Endodermal cell (in vitro differentiated cells): ENCODE results near the gene C10orf95. TPM values are rescaled to one million over a fixed set of nuclear protein-coding genes. Genes with fewer than 3 reads are reported as not detected.

Source experiments
- DNase-seq: peaks from one replicate; pipeline ENCODE4 v3.0.0-alpha.2; 2017
- H3K27ac ChIP-seq: 2 replicates; pipeline ENCODE4 v1.5.1; 2013; ENCODE audit warnings: mild to moderate bottlenecking, low read depth, low read length, moderate library complexity
- H3K27me3 ChIP-seq: 2 replicates; pipeline ENCODE4 v1.6.1; 2013; ENCODE audit warnings: mild to moderate bottlenecking, low read length, moderate library complexity; ENCODE audit not compliant: insufficient read depth, control insufficient read depth, poor library complexity, severe bottlenecking
- H3K36me3 ChIP-seq: 2 replicates; pipeline ENCODE4 v1.7.0; 2013; ENCODE audit warnings: mild to moderate bottlenecking, low read length, moderate library complexity; ENCODE audit not compliant: control insufficient read depth, insufficient read depth
- H3K4me1 ChIP-seq: one replicate; pipeline ENCODE4 v1.7.0; 2013; ENCODE audit warnings: low read length; ENCODE audit not compliant: control insufficient read depth, insufficient read depth
- H3K4me3 ChIP-seq: 2 replicates; pipeline ENCODE4 v1.5.1; 2013; ENCODE audit warnings: mild to moderate bottlenecking, low read length, moderate library complexity
- H3K9ac ChIP-seq: 2 replicates; pipeline ENCODE4 v1.6.1; 2013; ENCODE audit warnings: mild to moderate bottlenecking, low read length, moderate library complexity; ENCODE audit not compliant: poor library complexity, severe bottlenecking; ENCODE audit errors: extremely low read depth
- H3K9me3 ChIP-seq: 2 replicates; pipeline ENCODE4 v1.6.1; 2013; ENCODE audit warnings: mild to moderate bottlenecking, low read length, moderate library complexity; ENCODE audit not compliant: control insufficient read depth
- H3K27ac Mint-ChIP-seq: 2 replicates; pipeline ENCODE4 v1.8.0; 2020; ENCODE audit warnings: mixed read lengths
- H3K27me3 Mint-ChIP-seq: 2 replicates; pipeline ENCODE4 v1.8.0; 2021; ENCODE audit warnings: mild to moderate bottlenecking, mixed read lengths; ENCODE audit not compliant: insufficient read depth
- H3K36me3 Mint-ChIP-seq: 2 replicates; pipeline ENCODE4 v1.8.0; 2020; ENCODE audit warnings: low read depth, mixed read lengths
- H3K4me1 Mint-ChIP-seq: 2 replicates; pipeline ENCODE4 v1.8.0; 2020; ENCODE audit warnings: mixed read lengths
- H3K4me3 Mint-ChIP-seq: 2 replicates; pipeline ENCODE4 v1.8.0; 2020; ENCODE audit warnings: mild to moderate bottlenecking, moderate library complexity, mixed read lengths
- H3K9me3 Mint-ChIP-seq: 2 replicates; pipeline ENCODE4 v1.8.0; 2020; ENCODE audit warnings: mild to moderate bottlenecking, mixed read lengths
- WGBS, 2 experiments: methylation state at CpG; one replicate each; pipeline versions ENCODE4 v1.1.5 to v1.1.7; 2013; ENCODE audit warnings: missing lambda C conversion rate in 2 of 2, mixed read lengths in 1 of 2; ENCODE audit not compliant: insufficient coverage in 1 of 2, insufficient read length in 1 of 2; 5-methylcytosine and 5-hydroxymethylcytosine counted together
- total RNA-seq, 2 donors: library from RNA; stranded (reverse); fragmentation: NEBNext Ultra II Directional in 1 of 2; extraction: Animal tissue kit (Norgen Biotek cat#: 25700) in 1 of 2; gene quantifications; 2 replicates in 1 of 2; 3 replicates in 1 of 2; pipeline ENCODE4 v1.2.1, GENCODE V29; 2021
- TF ChIP-seq, protein P1 (sequence below): fragments of 200-600 bp; sonication (generic); conservative IDR thresholded peaks from 2 replicates; pipeline ENCODE4 v1.5.0; 2021; ENCODE audit warnings: antibody characterized with exemption, mild to moderate bottlenecking

C10orf95 gene
- total RNA-seq, 2 donors from 2014 or later: 0.35 to 0.93 TPM

DNA sequence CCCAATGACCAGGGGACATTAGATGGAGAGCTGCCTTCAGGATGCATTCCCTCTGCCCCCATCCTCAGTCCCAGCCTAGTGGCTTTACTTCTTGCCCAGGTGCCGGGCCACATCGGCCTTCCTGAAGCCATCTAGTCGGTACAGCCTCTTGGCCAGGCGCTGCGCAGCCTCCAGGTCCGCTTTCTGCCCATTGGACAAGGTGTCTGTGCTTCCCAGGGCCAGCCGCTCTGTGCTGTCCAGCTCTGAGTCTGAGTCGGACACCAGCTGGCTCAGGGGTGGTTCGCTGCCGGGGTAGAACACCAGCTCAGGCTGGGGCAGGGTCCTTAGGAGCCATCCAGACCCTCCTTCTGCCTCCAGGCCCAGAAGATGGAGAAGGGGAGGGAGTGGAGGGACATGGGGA, 39.0 kb downstream of the C10orf95 start:
- Mint-ChIP-seq H3K9me3 (no peaks in the 10 kb centered on the region), H3K27ac (no peak overlapping the region), H3K4me1 (peaks cover 18% of the 10 kb centered on the region), H3K36me3 (no peaks in the 10 kb centered on the region), H3K27me3 (peaks cover 70% of the 10 kb centered on the region), H3K4me3 (no peak overlapping the region)
- H3K4me3 ChIP-seq: no peak overlapping the region
- no peaks in the 10 kb centered on the region for H3K9me3 ChIP-seq
- TF ChIP-seq, protein P1, sequence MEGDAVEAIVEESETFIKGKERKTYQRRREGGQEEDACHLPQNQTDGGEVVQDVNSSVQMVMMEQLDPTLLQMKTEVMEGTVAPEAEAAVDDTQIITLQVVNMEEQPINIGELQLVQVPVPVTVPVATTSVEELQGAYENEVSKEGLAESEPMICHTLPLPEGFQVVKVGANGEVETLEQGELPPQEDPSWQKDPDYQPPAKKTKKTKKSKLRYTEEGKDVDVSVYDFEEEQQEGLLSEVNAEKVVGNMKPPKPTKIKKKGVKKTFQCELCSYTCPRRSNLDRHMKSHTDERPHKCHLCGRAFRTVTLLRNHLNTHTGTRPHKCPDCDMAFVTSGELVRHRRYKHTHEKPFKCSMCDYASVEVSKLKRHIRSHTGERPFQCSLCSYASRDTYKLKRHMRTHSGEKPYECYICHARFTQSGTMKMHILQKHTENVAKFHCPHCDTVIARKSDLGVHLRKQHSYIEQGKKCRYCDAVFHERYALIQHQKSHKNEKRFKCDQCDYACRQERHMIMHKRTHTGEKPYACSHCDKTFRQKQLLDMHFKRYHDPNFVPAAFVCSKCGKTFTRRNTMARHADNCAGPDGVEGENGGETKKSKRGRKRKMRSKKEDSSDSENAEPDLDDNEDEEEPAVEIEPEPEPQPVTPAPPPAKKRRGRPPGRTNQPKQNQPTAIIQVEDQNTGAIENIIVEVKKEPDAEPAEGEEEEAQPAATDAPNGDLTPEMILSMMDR: no peak
- no peaks in the 10 kb centered on the region for H3K36me3 ChIP-seq
- DNase-seq: no peak
- H3K4me1 ChIP-seq: no peaks in the 10 kb centered on the region
- H3K27me3 ChIP-seq: peaks cover 60% of the 10 kb centered on the region
- 89 to 95% methylated on average over 4 to 10 of the region's 10 CpGs for WGBS, 2 experiments
- H3K9ac ChIP-seq: no peak overlapping the region
- H3K27ac ChIP-seq: peak overlapping the region; percentile 94

DNA sequence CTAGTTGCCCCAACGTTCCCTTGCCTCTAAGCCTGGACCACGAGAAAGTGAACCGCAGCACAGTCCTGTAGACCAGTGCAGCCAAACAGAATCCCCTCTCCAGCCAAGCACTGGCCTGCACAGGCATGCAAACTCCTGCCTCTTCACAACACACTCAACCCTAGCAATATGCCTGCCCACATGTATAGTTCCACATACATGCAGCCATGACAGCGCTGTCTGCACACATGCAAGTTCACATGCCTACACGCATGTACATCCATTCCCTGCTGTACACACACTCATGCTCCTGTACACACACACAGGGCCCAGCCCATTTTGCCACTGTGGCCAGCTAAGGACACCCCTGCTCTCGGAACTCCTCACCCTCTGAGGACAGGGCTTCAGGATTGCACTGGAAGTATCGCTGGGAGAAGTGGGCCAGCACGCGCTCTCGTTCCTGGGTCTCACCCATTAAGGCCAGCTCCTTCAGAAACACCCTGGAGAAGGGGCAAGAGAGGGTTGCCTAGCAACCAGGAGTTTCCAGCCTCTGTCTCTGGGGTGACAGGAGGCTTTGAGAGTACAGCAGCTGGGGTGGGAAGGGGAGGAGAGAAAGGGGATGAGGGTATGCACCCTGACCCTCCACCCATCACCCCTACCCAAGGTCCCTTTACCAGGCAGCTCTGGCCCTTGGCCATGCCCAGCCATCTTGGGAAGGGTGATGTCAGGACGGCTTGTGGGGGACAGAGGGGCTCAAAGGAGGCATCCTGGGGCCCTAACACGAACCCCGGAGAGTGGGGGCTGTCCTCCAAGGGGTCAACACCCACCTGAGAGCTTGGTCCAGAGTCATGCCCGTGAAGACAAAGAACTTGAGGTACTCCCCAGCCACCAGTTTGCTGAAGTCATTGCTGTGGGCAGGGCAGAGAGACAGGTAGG, 39.7 kb downstream of the C10orf95 start:
- Histone ChIP-seq H3K36me3 (no peaks in the 10 kb centered on the region), H3K4me1 (no peaks in the 10 kb centered on the region), H3K4me3 (no peak overlapping the region), H3K27me3 (peaks cover 65% of the 10 kb centered on the region), H3K9ac (no peak overlapping the region), H3K9me3 (no peaks in the 10 kb centered on the region), H3K27ac (peak overlapping the region; percentile 94)
- no peak for DNase-seq
- Mint-ChIP-seq H3K4me1 (peaks cover 18% of the 10 kb centered on the region), H3K27ac (no peak overlapping the region), H3K9me3 (no peaks in the 10 kb centered on the region), H3K36me3 (no peaks in the 10 kb centered on the region), H3K4me3 (peak overlapping the region; percentile 53), H3K27me3 (peaks cover 74% of the 10 kb centered on the region)
- TF ChIP-seq, protein P1: no peak
- WGBS, 2 experiments: 91 to 95% methylated on average over 10 to 14 of the region's 14 CpGs

DNA sequence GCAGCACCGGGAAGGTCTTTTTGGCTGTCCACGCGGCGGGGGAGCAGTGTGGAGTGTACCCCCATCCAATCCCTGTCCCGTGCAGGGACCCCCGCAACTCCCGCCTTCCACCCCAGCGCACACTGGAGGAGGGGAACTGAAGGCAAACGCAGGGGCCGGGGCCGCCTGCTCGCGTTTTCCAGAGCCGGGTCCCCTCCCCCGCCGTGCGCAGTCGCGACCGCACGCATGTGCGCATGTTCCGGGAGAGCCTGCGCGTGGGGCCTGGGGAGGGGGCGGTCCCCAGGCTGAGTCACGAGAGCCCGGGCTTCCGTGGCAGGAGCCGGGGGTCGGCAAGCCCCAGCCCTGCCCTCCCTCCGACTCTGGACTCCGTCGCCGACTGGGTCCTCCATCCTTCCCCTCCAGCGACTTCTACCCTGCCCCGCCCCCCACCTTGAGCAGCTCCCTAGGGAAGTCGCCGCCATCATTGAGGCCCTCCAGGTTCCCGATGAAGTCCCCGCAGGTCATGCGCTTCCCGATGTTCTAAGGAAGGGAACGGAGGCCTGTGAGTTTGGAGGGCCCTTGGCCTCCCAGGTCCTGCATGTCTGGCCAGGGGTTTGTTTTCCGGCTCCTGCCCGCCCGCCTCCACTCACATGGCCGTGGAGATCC, 40.8 kb downstream of the C10orf95 start:
- no peak overlapping the region for H3K27ac ChIP-seq

More for the DNA sequence above, 40.8 kb downstream of the C10orf95 start:
- H3K9me3 ChIP-seq: no peaks in the 10 kb centered on the region
- 12% methylated on average over 23 to 48 of the region's 48 CpGs for WGBS, 2 experiments
- Mint-ChIP-seq H3K36me3 (no peaks in the 10 kb centered on the region), H3K9me3 (no peaks in the 10 kb centered on the region), H3K4me1 (peaks cover 18% of the 10 kb centered on the region), H3K27ac (no peak overlapping the region), H3K27me3 (peaks cover 80% of the 10 kb centered on the region), H3K4me3 (peak overlapping the region; percentile 53)
- H3K4me1 ChIP-seq: no peaks in the 10 kb centered on the region
- peak; percentile 78 for DNase-seq
- H3K4me3 ChIP-seq: peak overlapping the region; percentile 75
- H3K9ac ChIP-seq: no peak overlapping the region
- peaks cover 65% of the 10 kb centered on the region for H3K27me3 ChIP-seq
- H3K36me3 ChIP-seq: no peaks in the 10 kb centered on the region
- TF ChIP-seq, protein P1: no peak
